Type B pancreatic cell (in vitro differentiated cells): ENCODE data around the gene ERCC6. TPM values are rescaled to one million over a fixed set of nuclear protein-coding genes. Genes with fewer than 3 reads are reported as not detected.

Source experiments
- DNase-seq: peaks from one replicate; pipeline ENCODE4 v3.0.0; 2021; ENCODE audit warnings: mixed read lengths; ENCODE audit not compliant: unreplicated experiment; ENCODE audit errors: extremely low spot score
- H3K27ac Mint-ChIP-seq: 2 replicates; pipeline ENCODE4 v1.8.0; 2021; ENCODE audit warnings: mild to moderate bottlenecking, mixed read lengths
- H3K27me3 Mint-ChIP-seq: 2 replicates; pipeline ENCODE4 v1.8.0; 2021; ENCODE audit warnings: mixed read lengths
- H3K36me3 Mint-ChIP-seq: 2 replicates; pipeline ENCODE4 v1.8.0; 2021; ENCODE audit warnings: mixed read lengths
- H3K4me1 Mint-ChIP-seq: one replicate; pipeline ENCODE4 v1.8.0; 2021; ENCODE audit warnings: mixed read lengths; ENCODE audit not compliant: unreplicated experiment
- H3K4me3 Mint-ChIP-seq: 2 replicates; pipeline ENCODE4 v1.8.0; 2021; ENCODE audit warnings: mild to moderate bottlenecking, mixed read lengths
- H3K9me3 Mint-ChIP-seq: 2 replicates; pipeline ENCODE4 v1.8.0; 2021; ENCODE audit warnings: mixed read lengths
- CTCF ChIP-seq: fragments of 200-600 bp; sonication (generic); conservative IDR thresholded peaks from 2 replicates; pipeline ENCODE4 v1.5.0; 2021; ENCODE audit warnings: antibody characterized with exemption, mild to moderate bottlenecking
- total RNA-seq: library from RNA; stranded (reverse); gene quantifications from 2 replicates; pipeline ENCODE4 v1.2.1, GENCODE V29; 2021; ENCODE audit warnings: low replicate concordance

ERCC6 gene
- total RNA-seq, 1 donor from 2014 or later = 28.5 TPM

GRCh38 chr10:49568235-49568634, 29.3 kb upstream of the ERCC6 start:
- no peaks in the 10 kb centered on the region for H3K36me3 Mint-ChIP-seq
- no peak for TF ChIP-seq CTCF
- no peaks in the 10 kb centered on the region for H3K4me1 Mint-ChIP-seq
- H3K4me3 Mint-ChIP-seq = no peak overlapping the region
- no peak for DNase-seq
- no peak overlapping the region for H3K27ac Mint-ChIP-seq
- peaks cover 6% of the 10 kb centered on the region for H3K9me3 Mint-ChIP-seq
- peaks cover 9% of the 10 kb centered on the region for H3K27me3 Mint-ChIP-seq

- TF ChIP-seq CTCF = no peak
- peaks cover 9% of the 10 kb centered on the region for H3K27me3 Mint-ChIP-seq
- H3K9me3 Mint-ChIP-seq = peaks cover 6% of the 10 kb centered on the region
- no peak overlapping the region for H3K4me3 Mint-ChIP-seq
- no peak for DNase-seq
- no peak overlapping the region for H3K27ac Mint-ChIP-seq
- no peaks in the 10 kb centered on the region for H3K4me1 Mint-ChIP-seq
- H3K36me3 Mint-ChIP-seq = no peaks in the 10 kb centered on the region
Measured at GRCh38 chr10:49567810-49568209, 28.9 kb upstream of the ERCC6 start.

DNA sequence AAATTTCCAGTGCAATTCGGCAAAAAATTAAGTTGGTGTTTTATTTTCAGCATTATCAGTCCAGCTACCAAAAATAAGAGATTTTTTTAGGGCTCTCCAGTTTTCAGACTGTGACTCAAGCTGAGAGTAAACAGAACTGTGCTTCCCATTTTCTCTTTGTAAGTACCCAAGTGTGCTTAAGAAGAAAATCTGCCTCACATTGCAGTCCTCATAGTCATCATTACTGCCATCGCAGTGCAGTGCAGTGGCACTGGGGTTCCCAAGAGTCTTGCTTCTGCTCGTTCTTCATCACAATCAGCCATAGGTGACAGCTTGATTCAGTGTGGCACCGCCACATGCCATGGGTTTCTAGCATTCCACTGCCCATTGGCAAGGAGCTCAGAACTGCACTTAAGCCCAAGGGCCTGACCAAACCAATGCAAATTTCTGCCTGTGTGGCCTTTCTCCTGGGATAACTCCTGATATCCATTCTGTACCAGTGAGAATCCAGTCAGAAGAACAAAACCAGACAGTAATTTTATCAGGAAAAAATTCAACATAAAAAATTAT, 25.6 kb upstream of the ERCC6 start:
- no peak for DNase-seq
- no peak for TF ChIP-seq CTCF
- Mint-ChIP-seq H3K4me1 (no peaks in the 10 kb centered on the region), H3K27me3 (peaks cover 15% of the 10 kb centered on the region), H3K4me3 (no peak overlapping the region), H3K36me3 (no peaks in the 10 kb centered on the region), H3K9me3 (peaks cover 6% of the 10 kb centered on the region), H3K27ac (no peak overlapping the region)

- Mint-ChIP-seq H3K4me1 (no peaks in the 10 kb centered on the region), H3K36me3 (no peaks in the 10 kb centered on the region), H3K4me3 (no peak overlapping the region), H3K27ac (no peak overlapping the region), H3K27me3 (peaks cover 15% of the 10 kb centered on the region), H3K9me3 (peaks cover 6% of the 10 kb centered on the region)
- no peak for TF ChIP-seq CTCF
- DNase-seq = no peak
Measured at GRCh38 chr10:49562893-49563292, 24.0 kb upstream of the ERCC6 start.

- no peaks in the 10 kb centered on the region for H3K36me3 Mint-ChIP-seq
- H3K4me1 Mint-ChIP-seq = no peaks in the 10 kb centered on the region
- no peak overlapping the region for H3K27ac Mint-ChIP-seq
- TF ChIP-seq CTCF = no peak
- peaks cover 8% of the 10 kb centered on the region for H3K27me3 Mint-ChIP-seq
- no peaks in the 10 kb centered on the region for H3K9me3 Mint-ChIP-seq
- no peak overlapping the region for H3K4me3 Mint-ChIP-seq
- DNase-seq = no peak
Measured at GRCh38 chr10:49560526-49560925, 21.6 kb upstream of the ERCC6 start.

GRCh38 chr10:49559476-49559875, 20.6 kb upstream of the ERCC6 start:
- Mint-ChIP-seq H3K27ac (no peak overlapping the region), H3K36me3 (no peaks in the 10 kb centered on the region)

More at GRCh38 chr10:49559476-49559875, 20.6 kb upstream of the ERCC6 start:
- Mint-ChIP-seq H3K4me3 (no peak overlapping the region), H3K27me3 (peaks cover 6% of the 10 kb centered on the region), H3K4me1 (no peaks in the 10 kb centered on the region), H3K9me3 (no peaks in the 10 kb centered on the region)
- TF ChIP-seq CTCF = no peak
- no peak for DNase-seq
